Measurements from ENCODE around the gene FKBP1B.

DNA sequence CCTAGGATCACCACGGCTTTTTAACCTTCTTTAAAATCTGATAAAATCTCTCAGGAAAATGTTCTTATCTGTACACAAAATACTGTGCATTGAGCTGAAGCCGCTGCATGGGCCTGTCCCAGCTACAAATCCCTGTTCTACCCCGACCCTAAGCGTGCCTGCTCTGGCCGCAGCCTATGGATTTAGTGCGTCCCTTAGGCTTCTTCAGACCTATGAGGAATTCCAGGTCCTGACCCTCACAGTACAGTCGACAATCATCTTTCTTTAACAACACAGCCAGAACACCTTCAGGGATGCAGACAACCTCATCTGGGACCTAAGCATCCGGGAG is 1.9 kb upstream of the FKBP1B start:
- no peak for TF ChIP-seq POLR2AphosphoS5 (IDR thresholded peaks at IDR 0.05; ENCODE audit: low read depth, low read length)
- TF ChIP-seq, protein P1, sequence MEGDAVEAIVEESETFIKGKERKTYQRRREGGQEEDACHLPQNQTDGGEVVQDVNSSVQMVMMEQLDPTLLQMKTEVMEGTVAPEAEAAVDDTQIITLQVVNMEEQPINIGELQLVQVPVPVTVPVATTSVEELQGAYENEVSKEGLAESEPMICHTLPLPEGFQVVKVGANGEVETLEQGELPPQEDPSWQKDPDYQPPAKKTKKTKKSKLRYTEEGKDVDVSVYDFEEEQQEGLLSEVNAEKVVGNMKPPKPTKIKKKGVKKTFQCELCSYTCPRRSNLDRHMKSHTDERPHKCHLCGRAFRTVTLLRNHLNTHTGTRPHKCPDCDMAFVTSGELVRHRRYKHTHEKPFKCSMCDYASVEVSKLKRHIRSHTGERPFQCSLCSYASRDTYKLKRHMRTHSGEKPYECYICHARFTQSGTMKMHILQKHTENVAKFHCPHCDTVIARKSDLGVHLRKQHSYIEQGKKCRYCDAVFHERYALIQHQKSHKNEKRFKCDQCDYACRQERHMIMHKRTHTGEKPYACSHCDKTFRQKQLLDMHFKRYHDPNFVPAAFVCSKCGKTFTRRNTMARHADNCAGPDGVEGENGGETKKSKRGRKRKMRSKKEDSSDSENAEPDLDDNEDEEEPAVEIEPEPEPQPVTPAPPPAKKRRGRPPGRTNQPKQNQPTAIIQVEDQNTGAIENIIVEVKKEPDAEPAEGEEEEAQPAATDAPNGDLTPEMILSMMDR (IDR thresholded peaks at IDR 0.05 in 2 of 3, conservative IDR thresholded peaks at IDR 0.05 in 1 of 3; ENCODE audit: borderline replicate concordance in 1 of 3, insufficient read depth in 1 of 3, low read depth in 2 of 3, low read length in 2 of 3): no peak
- TF ChIP-seq POLR2A (IDR thresholded peaks at IDR 0.05; ENCODE audit: borderline replicate concordance, extremely low read depth, insufficient read depth, insufficient read length): no peak
- no peak for TF ChIP-seq FOSL1 (IDR thresholded peaks at IDR 0.05; ENCODE audit: low read depth)
- no peak for TF ChIP-seq MAX (IDR thresholded peaks at IDR 0.05)
